D341Med (cell line): ENCODE data around the gene UBE2L6.
A peak's percentile ranks its signal among the peaks of the same experiment; 100 is the strongest.

Experiments
- DNase-seq: peaks from one replicate; pipeline ENCODE4 v3.0.0; 2012; ENCODE audit warnings: low spot score

Gene UBE2L6

DNA sequence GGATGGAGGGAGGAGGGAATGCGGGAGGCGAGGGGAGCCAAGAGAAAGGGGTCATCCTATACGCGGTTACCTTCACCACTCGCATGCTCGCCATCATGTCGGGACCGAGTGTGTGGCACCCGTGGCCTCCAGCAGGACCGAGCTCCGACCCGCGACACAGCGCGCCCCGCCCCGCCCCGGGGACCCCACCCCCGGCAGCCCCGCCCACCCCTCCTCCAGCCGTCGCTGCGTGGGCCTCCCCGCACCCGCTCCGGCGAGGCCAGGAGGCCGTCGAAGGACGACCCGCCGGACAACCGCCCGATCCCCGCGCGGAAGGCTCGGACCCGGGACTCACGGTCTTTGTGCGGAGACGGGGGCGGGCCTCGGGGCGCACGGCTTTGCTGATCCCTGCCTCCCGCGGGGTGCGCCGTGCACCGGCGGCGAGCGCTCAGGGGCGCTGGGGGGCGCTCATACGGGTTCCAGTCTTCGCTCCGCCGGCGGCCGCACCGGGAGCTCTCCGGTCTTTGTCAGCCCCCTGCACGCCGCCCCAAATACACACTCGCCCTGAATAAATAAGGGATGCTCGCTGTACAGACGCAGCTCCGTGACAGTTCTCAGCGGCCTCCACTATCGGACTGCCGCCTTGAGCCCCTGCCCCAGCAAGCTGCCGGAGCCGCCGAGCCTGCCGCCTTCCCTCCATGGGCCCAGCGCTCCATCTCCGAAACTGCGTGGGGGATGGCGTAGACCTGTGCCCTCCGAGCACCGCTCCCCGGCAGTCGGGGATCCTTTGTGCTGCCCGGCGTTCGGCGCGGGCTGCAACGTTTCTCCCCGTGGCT lies at the start of gene UBE2L6:
TSS of gene UBE2L6 (minus strand) at position 158 of the 815 bp plus-strand sequence. CDS start at position 97, 61 bp downstream.
- DNase-seq = peak; percentile 91

- no peak for DNase-seq
Observed at GRCh38 chr11:57616595-57616994, 49.1 kb upstream of the UBE2L6 start.

DNA sequence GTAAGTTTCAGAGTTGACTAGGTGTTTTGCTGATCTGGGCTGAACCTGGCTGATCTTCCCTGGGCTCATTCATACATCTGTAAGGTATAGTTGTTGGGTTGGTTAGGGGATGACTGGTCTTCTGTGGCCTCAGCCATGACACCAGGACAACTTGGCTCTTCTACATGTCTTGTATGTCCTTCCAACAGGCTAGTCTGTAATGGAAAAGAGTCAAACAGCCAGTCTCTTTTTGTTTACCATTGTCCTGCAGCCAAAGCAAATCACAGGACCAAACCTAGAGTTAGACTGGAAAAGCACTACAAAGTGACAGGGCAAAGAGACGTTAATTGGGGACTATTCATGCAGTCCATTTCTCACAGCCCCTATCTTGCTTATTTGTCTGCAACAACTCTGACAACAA lies 47.8 kb upstream of the UBE2L6 start:
- no peak for DNase-seq

GRCh38 chr11:57614234-57614772 lies 46.8 kb upstream of the UBE2L6 start:
- no peak for DNase-seq

GRCh38 chr11:57610170-57610569 lies 42.7 kb upstream of the UBE2L6 start:
- DNase-seq = no peak

DNA sequence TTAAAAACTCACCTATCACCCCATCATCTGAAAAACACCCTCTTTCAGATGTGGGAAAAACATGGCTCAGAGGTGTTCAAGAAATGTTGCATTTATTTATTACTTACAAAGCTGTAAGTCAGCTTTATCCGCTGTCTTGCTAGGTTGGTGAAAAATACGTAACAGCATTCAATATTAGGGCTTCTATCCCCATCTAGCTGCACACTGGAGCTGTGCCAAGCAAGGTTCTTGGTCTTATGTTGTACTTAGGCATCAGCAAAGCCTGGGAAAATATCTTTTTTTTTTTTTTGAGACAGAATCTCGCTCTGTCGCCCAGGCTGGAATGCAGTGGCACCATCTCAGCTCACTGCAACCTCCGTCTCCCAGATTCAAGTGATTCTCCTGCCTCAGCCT lies 37.6 kb upstream of the UBE2L6 start:
- no peak for DNase-seq

DNA sequence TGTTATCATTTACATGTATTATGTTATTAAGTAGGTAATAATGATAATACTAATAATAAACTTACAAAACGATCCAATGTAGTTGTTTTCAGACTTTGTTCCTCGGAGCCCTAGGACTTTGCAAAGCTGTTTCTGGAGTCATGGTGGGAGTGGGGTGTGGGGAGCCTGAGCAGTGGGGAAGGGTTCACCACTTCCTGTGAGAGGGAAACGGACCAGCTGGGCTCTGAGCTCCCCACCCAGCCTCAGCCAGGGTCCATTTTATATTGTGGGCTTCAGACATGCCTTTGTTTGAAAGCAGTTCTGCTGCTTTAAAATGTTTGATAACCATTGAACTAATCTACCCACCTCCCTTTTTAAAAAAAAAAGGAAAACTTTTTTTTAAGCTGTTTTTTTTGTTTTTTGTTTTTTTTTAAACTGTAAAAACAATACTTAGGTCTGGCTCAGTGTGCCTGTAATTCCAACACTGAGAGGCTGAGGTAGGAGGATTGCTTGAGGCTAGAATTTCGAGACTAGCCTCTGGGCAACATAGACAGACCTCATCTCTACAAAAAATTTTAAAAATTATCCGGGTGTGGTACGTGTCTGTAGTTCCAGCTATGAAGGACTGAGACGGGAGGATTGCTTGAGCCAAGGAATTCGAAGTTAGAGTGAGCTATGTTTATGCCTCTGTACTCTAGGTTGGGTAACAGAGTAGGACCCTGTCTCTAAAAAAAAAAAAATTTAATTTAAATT lies 37.0 kb upstream of the UBE2L6 start:
- DNase-seq = no peak

DNA sequence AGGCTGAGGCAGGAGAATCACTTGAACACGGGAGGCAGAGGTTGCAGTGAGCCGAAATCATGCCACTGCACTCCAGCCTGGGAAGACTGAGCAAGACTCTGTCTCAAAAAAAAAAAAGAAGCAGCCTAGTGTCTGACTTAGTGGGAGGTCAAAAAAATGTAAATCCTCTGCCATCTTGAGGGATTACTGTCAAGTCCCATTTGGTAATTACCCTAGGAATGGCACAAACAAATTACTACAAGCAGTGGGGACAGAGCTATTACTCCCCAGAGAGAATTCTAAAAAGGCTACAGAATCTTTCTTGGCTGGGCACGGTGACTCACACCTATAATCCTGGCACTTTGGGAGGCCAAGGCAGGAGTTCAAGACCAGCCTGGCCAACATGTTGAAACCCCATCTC lies 33.8 kb upstream of the UBE2L6 start:
- DNase-seq = peak; percentile 68

- DNase-seq = no peak
Observed at GRCh38 chr11:57599381-57599780, 31.9 kb upstream of the UBE2L6 start.

- DNase-seq = no peak
Observed at GRCh38 chr11:57598831-57599155, 31.3 kb upstream of the UBE2L6 start.

GRCh38 chr11:57597916-57598830 lies 30.7 kb upstream of the UBE2L6 start:
- peak; percentile 66 for DNase-seq

DNA sequence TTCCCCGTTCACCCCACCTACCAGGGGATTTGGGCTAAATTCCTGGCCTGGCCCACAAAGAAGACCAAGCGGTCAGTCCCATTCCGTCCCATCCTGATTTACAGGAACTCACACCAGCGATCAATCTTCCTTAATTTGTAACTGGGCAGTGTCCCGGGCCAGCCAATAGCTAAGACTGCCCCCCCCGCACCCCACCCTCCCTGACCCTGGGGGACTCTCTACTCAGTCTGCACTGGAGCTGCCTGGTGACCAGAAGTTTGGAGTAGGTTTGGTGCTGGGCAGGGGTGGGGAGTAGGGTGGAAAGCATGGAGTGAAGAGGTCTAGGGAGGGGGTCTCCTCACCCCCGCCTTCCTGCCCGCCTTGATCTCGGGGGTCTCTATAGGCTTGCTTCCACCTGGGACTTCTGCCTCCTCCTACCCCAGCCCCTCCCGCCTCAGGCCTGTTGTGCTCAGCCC lies 30.0 kb upstream of the UBE2L6 start, which contains the start of gene SERPING1:
TSS of gene SERPING1 (plus strand) at position 225 of the 455 bp plus-strand sequence. CDS start 586 bp downstream, outside the sequence.
- DNase-seq = no peak

DNA sequence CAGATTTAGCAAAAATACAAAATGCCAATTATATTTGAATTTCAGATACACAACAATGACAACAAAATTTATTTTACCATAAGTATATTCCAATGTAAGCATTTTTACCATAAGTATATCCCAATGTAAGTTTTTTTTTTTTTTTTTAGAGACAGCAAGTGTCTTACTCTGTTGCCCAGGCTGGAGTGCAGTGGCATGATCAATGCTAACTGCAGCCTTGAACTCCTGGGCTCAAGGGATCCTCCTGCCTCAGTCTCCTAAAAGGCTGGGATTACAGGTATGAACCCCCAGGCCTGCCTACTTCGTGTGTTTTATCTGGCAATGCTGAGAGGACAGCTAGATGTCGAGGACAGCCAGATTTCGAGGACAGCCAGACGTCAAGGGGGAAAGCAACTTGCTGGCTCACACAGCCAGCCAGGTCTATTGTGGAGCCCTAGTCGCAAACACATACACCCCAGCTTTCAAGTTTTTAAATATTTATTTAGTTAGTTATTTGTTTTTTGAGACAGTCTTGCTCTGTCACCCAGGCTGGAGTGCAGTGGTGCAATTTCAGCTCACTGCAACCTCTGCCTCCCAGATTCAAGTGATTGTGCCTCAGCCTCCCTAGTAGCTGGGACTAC lies 28.9 kb upstream of the UBE2L6 start:
- no peak for DNase-seq

- DNase-seq = no peak
Observed at GRCh38 chr11:57588046-57588710, 20.7 kb upstream of the UBE2L6 start.

GRCh38 chr11:57586711-57587245 lies 19.3 kb upstream of the UBE2L6 start:
- DNase-seq = no peak

- DNase-seq = no peak
Observed at GRCh38 chr11:57585301-57585700, 17.8 kb upstream of the UBE2L6 start.

- DNase-seq = no peak
Observed at GRCh38 chr11:57584341-57584740, 16.9 kb upstream of the UBE2L6 start.

- no peak for DNase-seq
Observed at GRCh38 chr11:57574061-57574460, 6.6 kb upstream of the UBE2L6 start.

- DNase-seq = no peak
Observed at GRCh38 chr11:57571606-57572005, 4.1 kb upstream of the UBE2L6 start.

DNA sequence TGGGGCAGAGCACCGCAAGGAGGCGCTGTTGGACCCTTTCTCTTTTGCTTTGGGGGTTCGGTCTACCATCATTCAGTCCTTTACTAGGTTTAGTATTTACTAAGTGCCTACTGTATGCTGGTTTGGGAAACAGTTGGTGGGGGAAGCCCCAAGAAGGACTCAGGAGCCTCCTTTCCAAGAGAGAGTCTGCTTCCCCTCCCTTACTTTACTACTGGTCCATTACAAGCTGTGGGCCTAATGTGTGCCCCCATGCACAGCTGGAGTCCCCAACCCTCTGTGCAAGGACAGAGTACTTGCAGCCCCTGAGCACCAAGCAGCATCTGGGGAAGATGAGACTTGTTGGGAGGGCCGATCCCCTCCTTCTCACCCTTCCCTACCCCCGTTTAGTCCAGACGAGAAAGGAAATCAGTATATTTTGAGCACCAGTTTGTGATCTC lies 876 bp upstream of the UBE2L6 start:
- DNase-seq = no peak
